HEK293 (cell line): ENCODE data around the gene MTERF1.

Experiments used
- CTCF ChIA-PET: fragments of 350-600 bp; formaldehyde crosslinking; extraction: SDS; loops from one replicate; lab custom pipeline; 2021; ENCODE audit warnings: antibody characterized with exemption; lab: Yijun Ruan, JAX
- POLR2A ChIA-PET: fragments of 300-600 bp; formaldehyde crosslinking; extraction: SDS; loops from one replicate; lab custom pipeline; 2020; ENCODE audit warnings: antibody characterized with exemption, inconsistent platforms; lab: Yijun Ruan, JAX
- H3K27ac ChIP-seq: fragments of 200-500 bp; sonication (Bioruptor generic); 2 replicates; pipeline ENCODE4 v1.5.1; 2014; ENCODE audit warnings: low read depth, low read length, control low read depth, inconsistent platforms; ENCODE audit errors: extremely low read depth
- H3K36me3 ChIP-seq, 2 experiments: fragments of 200-500 bp in 1 of 2; sonication (Bioruptor generic) in 1 of 2; 1 replicate in 1 of 2; 2 replicates in 1 of 2; pipeline ENCODE4 v1.5.1; 2014 to 2017; ENCODE audit warnings: inconsistent platforms in 2 of 2, low read length in 2 of 2; ENCODE audit not compliant: control insufficient read depth in 2 of 2, insufficient read depth in 1 of 2
- H3K4me1 ChIP-seq: fragments of 200-500 bp; sonication (Bioruptor generic); 2 replicates; pipeline ENCODE4 v1.5.1; 2014; ENCODE audit warnings: mild to moderate bottlenecking, low read length, inconsistent platforms; ENCODE audit not compliant: control insufficient read depth, insufficient read depth
- H3K4me3 ChIP-seq: 2 replicates; pipeline ENCODE4 v1.5.1; 2011; ENCODE audit warnings: low read depth, mild to moderate bottlenecking, control low read depth, low read length, moderate library complexity
- H3K9me3 ChIP-seq: fragments of 200-500 bp; sonication (Bioruptor generic); 2 replicates; pipeline ENCODE4 v1.5.1; 2014; ENCODE audit warnings: low read depth, low read length, inconsistent platforms; ENCODE audit not compliant: control insufficient read depth, insufficient read depth
- HOXD13 ChIP-seq: sonication (generic); formaldehyde crosslinking; IDR thresholded peaks from 2 replicates; pipeline ENCODE4 v1.8.0; 2022; ENCODE audit warnings: missing genetic modification reagents, borderline replicate concordance
- KLF8 ChIP-seq: fragments of 450-650 bp; formaldehyde crosslinking; IDR thresholded peaks from 2 replicates; pipeline ENCODE4 v1.5.1; 2016; ENCODE audit warnings: missing biosample characterization, missing genetic modification characterization
- MZF1 ChIP-seq: fragments of 450-650 bp; formaldehyde crosslinking; IDR thresholded peaks from 2 replicates; pipeline ENCODE4 v1.5.1; 2017; ENCODE audit warnings: missing biosample characterization, missing genetic modification characterization, borderline replicate concordance
- YY2 ChIP-seq: fragments of 450-650 bp; formaldehyde crosslinking; IDR thresholded peaks from 2 replicates; pipeline ENCODE4 v1.5.1; 2016; ENCODE audit warnings: missing biosample characterization, missing genetic modification characterization
- ZBTB49 ChIP-seq: fragments of 450-650 bp; formaldehyde crosslinking; IDR thresholded peaks from 2 replicates; pipeline ENCODE4 v1.5.1; 2016; ENCODE audit warnings: missing biosample characterization, missing genetic modification characterization, low read depth
- ZBTB7A ChIP-seq: fragments of 450-650 bp; formaldehyde crosslinking; IDR thresholded peaks from 2 replicates; pipeline ENCODE4 v1.5.1; 2016; ENCODE audit warnings: low read depth, missing biosample characterization, missing genetic modification characterization
- ZFP37 ChIP-seq: fragments of 450-650 bp; formaldehyde crosslinking; IDR thresholded peaks from 2 replicates; pipeline ENCODE4 v1.5.1; 2016; ENCODE audit warnings: missing biosample characterization, missing genetic modification characterization
- ZFP41 ChIP-seq: fragments of 450-650 bp; formaldehyde crosslinking; IDR thresholded peaks from 2 replicates; pipeline ENCODE4 v1.5.1; 2016; ENCODE audit warnings: missing biosample characterization, missing genetic modification characterization, borderline replicate concordance
- ZNF10 ChIP-seq: fragments of 450-650 bp; formaldehyde crosslinking; IDR thresholded peaks from 2 replicates; pipeline ENCODE4 v1.5.1; 2017; ENCODE audit warnings: missing biosample characterization, missing genetic modification characterization
- ZNF112 ChIP-seq: fragments of 450-650 bp; formaldehyde crosslinking; IDR thresholded peaks from 2 replicates; pipeline ENCODE4 v1.5.0; 2017; ENCODE audit warnings: missing biosample characterization, missing genetic modification characterization
- ZNF157 ChIP-seq: fragments of 450-650 bp; formaldehyde crosslinking; IDR thresholded peaks from 2 replicates; pipeline ENCODE4 v1.5.1; 2016; ENCODE audit warnings: missing biosample characterization, missing genetic modification characterization
- ZNF202 ChIP-seq: fragments of 450-650 bp; formaldehyde crosslinking; IDR thresholded peaks from 2 replicates; pipeline ENCODE4 v1.5.1; 2016; ENCODE audit warnings: missing biosample characterization, missing genetic modification characterization, borderline replicate concordance
- ZNF274 ChIP-seq, 2 experiments: fragments of 200-500 bp in 1 of 2; fragments of 450-650 bp in 1 of 2; sonication (Bioruptor generic) in 1 of 2; formaldehyde crosslinking in 1 of 2; IDR thresholded peaks; 2 replicates each; pipeline versions ENCODE4 v1.5.1 to v1.6.1; 2014 to 2016; ENCODE audit warnings: borderline replicate concordance in 1 of 2, inconsistent platforms in 1 of 2, low read length in 1 of 2, missing biosample characterization in 1 of 2, missing genetic modification characterization in 1 of 2
- ZNF311 ChIP-seq: fragments of 450-650 bp; formaldehyde crosslinking; IDR thresholded peaks from 2 replicates; pipeline ENCODE4 v1.5.1; 2017; ENCODE audit warnings: missing biosample characterization, missing genetic modification characterization, borderline replicate concordance
- ZNF433 ChIP-seq: fragments of 450-650 bp; formaldehyde crosslinking; IDR thresholded peaks from 2 replicates; pipeline ENCODE4 v1.5.1; 2016; ENCODE audit warnings: missing biosample characterization, missing genetic modification characterization, low read depth
- ZNF449 ChIP-seq: fragments of 450-650 bp; formaldehyde crosslinking; IDR thresholded peaks from 2 replicates; pipeline ENCODE4 v1.5.1; 2017; ENCODE audit warnings: missing biosample characterization, mild to moderate bottlenecking, missing genetic modification characterization, moderate library complexity
- ZNF488 ChIP-seq: fragments of 450-650 bp; formaldehyde crosslinking; IDR thresholded peaks from 2 replicates; pipeline ENCODE4 v1.5.1; 2016; ENCODE audit warnings: missing biosample characterization, missing genetic modification characterization
- ZNF645 ChIP-seq: fragments of 450-650 bp; formaldehyde crosslinking; IDR thresholded peaks from 2 replicates; pipeline ENCODE4; 2016; ENCODE audit warnings: missing biosample characterization, missing genetic modification characterization
- ZNF791 ChIP-seq: fragments of 450-650 bp; formaldehyde crosslinking; IDR thresholded peaks from 2 replicates; pipeline ENCODE4 v1.5.1; 2016; ENCODE audit warnings: missing biosample characterization, missing genetic modification characterization
- ZXDB ChIP-seq: fragments of 450-650 bp; formaldehyde crosslinking; IDR thresholded peaks from 2 replicates; pipeline ENCODE4 v1.5.1; 2016; ENCODE audit warnings: missing biosample characterization, missing genetic modification characterization
- TF ChIP-seq, protein P1 (sequence below): fragments of 450-650 bp; formaldehyde crosslinking; IDR thresholded peaks from 2 replicates; pipeline ENCODE4 v1.5.1; 2016; ENCODE audit warnings: missing biosample characterization, missing genetic modification characterization

MTERF1 gene

GRCh38 chr7:91846436-91846835 lies 34.1 kb downstream of the MTERF1 start:
- Histone ChIP-seq H3K4me3 (no peak overlapping the region), H3K4me1 (no peaks in the 10 kb centered on the region), H3K27ac (no peak overlapping the region), H3K9me3 (no peaks in the 10 kb centered on the region), H3K36me3 (no peaks in the 10 kb centered on the region)
- POLR2A ChIA-PET = no interaction called here
- CTCF ChIA-PET = interaction anchor here (1.0 kb wide), 1 partner anchor 17 kb away, joined by 3 read pairs; no protein-coding TSS in a partner anchor
- TF ChIP-seq ZNF433 (tag by site-specific recombination) (no peak), ZNF645 (no peak)

GRCh38 chr7:91843831-91844230 lies 36.7 kb downstream of the MTERF1 start:
- ChIA-PET CTCF (interaction anchor here (0.7 to 3.8 kb wide), 4 partner anchors 12 to 617 kb away, joined by 4 to 17 read pairs (median 4); no protein-coding TSS in a partner anchor), POLR2A (no interaction called here)
- H3K36me3 ChIP-seq = no peaks in the 10 kb centered on the region
- no peak overlapping the region for H3K4me3 ChIP-seq
- TF ChIP-seq ZFP41 (tag by site-specific recombination) (no peak), ZBTB7A (tag by site-specific recombination) (no peak), KLF8 (tag by site-specific recombination) (no peak), ZNF449 (tag by site-specific recombination) (no peak), ZNF311 (tag by site-specific recombination) (no peak), HOXD13 (no peak), ZNF112 (tag by site-specific recombination) (no peak), YY2 (tag by site-specific recombination) (no peak), ZBTB49 (tag by site-specific recombination) (no peak), ZNF157 (no peak), ZNF274 (IDR thresholded peaks at IDR 0.05; ENCODE audit: low read length) (no peak), ZNF274 (tag by site-specific recombination; IDR thresholded peaks at IDR 0.05; ENCODE audit: borderline replicate concordance) (no peak), ZXDB (tag by site-specific recombination) (no peak), ZNF10 (no peak), ZNF488 (no peak), ZFP37 (tag by site-specific recombination) (no peak), ZNF791 (tag by site-specific recombination) (no peak), ZNF202 (tag by site-specific recombination) (no peak), MZF1 (no peak)
- TF ChIP-seq, protein P1, sequence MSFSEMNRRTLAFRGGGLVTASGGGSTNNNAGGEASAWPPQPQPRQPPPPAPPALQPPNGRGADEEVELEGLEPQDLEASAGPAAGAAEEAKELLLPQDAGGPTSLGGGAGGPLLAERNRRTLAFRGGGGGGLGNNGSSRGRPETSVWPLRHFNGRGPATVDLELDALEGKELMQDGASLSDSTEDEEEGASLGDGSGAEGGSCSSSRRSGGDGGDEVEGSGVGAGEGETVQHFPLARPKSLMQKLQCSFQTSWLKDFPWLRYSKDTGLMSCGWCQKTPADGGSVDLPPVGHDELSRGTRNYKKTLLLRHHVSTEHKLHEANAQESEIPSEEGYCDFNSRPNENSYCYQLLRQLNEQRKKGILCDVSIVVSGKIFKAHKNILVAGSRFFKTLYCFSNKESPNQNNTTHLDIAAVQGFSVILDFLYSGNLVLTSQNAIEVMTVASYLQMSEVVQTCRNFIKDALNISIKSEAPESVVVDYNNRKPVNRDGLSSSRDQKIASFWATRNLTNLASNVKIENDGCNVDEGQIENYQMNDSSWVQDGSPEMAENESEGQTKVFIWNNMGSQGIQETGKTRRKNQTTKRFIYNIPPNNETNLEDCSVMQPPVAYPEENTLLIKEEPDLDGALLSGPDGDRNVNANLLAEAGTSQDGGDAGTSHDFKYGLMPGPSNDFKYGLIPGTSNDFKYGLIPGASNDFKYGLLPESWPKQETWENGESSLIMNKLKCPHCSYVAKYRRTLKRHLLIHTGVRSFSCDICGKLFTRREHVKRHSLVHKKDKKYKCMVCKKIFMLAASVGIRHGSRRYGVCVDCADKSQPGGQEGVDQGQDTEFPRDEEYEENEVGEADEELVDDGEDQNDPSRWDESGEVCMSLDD (tag by site-specific recombination) = no peak
- no peaks in the 10 kb centered on the region for H3K9me3 ChIP-seq
- no peak overlapping the region for H3K27ac ChIP-seq
- no peaks in the 10 kb centered on the region for H3K4me1 ChIP-seq
